HG02970 (cell line): Measurements from ENCODE around the gene ZNF473.
A peak's percentile ranks its signal among the peaks of the same experiment; 100 is the strongest.

Experiments
- ATAC-seq: cut with Tn5 transposase; IDR thresholded peaks from one replicate; pipeline ENCODE4 v1.9.1; 2021; ENCODE audit warnings: mild to moderate bottlenecking, moderate library complexity, moderate number of reproducible peaks; ENCODE audit not compliant: unreplicated experiment, low FRiP score

Gene ZNF473

GRCh38 chr19:50003254-50003788, 22.5 kb upstream of the ZNF473 start:
- no peak for ATAC-seq

- no peak for ATAC-seq
Measured at GRCh38 chr19:50003810-50004419, 21.9 kb upstream of the ZNF473 start.

GRCh38 chr19:50005428-50005827, 20.4 kb upstream of the ZNF473 start:
- ATAC-seq: no peak

- no peak for ATAC-seq
Measured at GRCh38 chr19:50007170-50007569, 18.6 kb upstream of the ZNF473 start.

GRCh38 chr19:50007947-50008346, 17.9 kb upstream of the ZNF473 start:
- ATAC-seq: no peak

GRCh38 chr19:50008532-50008931, 17.3 kb upstream of the ZNF473 start:
- ATAC-seq: no peak

- no peak for ATAC-seq
Measured at GRCh38 chr19:50016225-50016807, 9.5 kb upstream of the ZNF473 start.

- ATAC-seq: no peak
Measured at GRCh38 chr19:50020481-50020880, 5.3 kb upstream of the ZNF473 start.

- no peak for ATAC-seq
Measured at GRCh38 chr19:50022823-50023222, 3.0 kb upstream of the ZNF473 start.

- no peak for ATAC-seq
Measured at GRCh38 chr19:50024719-50025021, 1.1 kb upstream of the ZNF473 start.

GRCh38 chr19:50025022-50025793, 597 bp upstream of the ZNF473 start, which contains the start of gene VRK3:
TSS of gene VRK3 (minus strand) at chr19:50025372. CDS start at chr19:50016162, 9,210 bp downstream.
- ATAC-seq: peak; percentile 79

GRCh38 chr19:50026550-50026906, 723 bp downstream of the ZNF473 start:
- ATAC-seq: no peak

GRCh38 chr19:50030225-50030624, 4.4 kb downstream of the ZNF473 start:
- no peak for ATAC-seq

GRCh38 chr19:50030937-50031336, 5.1 kb downstream of the ZNF473 start:
- ATAC-seq: no peak

- ATAC-seq: no peak
Measured at GRCh38 chr19:50036908-50037307, 11.1 kb downstream of the ZNF473 start.

GRCh38 chr19:50039968-50040367, 14.2 kb downstream of the ZNF473 start:
- ATAC-seq: no peak

- no peak for ATAC-seq
Measured at GRCh38 chr19:50040967-50041366, 15.2 kb downstream of the ZNF473 start.

GRCh38 chr19:50042363-50043024, 16.7 kb downstream of the ZNF473 start:
- no peak for ATAC-seq

- no peak for ATAC-seq
Measured at GRCh38 chr19:50043967-50044366, 18.2 kb downstream of the ZNF473 start.

GRCh38 chr19:50044922-50045321, 19.1 kb downstream of the ZNF473 start:
- ATAC-seq: no peak
